Measurements from ENCODE around the gene EPS8L2. TPM values are rescaled to one million over a fixed set of nuclear protein-coding genes. Genes with fewer than 3 reads are reported as not detected.
A peak's percentile ranks its signal among the peaks of the same experiment; 100 is the strongest.

EPS8L2 gene
- total RNA-seq, 1 donor from 2014 or later: 129 TPM

DNA sequence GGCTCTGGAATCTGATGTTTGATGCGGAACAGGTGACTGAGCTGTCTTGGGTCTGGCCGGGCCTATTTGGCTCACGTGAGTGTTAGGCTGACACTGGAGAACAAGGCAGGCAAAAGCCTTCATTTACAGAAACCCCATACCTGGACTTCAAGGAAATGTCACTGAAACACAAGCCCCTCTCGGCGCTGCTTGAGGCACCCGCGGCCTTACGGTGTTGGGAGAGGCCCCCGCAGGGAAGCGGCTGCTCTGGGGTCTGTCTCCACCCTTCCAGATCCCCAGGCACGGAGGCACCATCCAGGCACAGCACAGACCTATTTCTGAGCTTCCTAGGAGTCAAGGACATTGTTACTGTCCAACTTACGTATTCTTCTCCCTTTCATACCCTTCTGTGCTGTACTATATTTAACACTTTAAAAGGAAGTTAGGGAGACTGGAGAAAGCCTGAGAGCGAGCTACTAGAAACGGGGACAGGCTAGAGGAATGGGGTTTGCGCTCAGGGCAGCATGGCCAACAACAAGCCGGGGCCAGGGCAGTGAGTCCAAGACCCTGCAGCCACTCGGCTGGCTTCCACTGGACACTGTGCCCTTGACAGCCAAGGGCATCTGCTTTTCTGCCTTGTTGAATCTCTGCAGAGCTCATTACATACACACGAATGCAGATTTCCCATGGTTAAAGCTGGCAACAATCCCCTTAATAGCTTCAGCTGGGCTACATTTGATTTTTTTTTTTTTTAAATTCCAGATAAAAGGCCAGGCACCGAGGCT is 45.2 kb upstream of the EPS8L2 start:
- Mint-ChIP-seq H3K27me3 (ENCODE audit: low read depth, unreplicated experiment) (no peaks in the 10 kb centered on the region), H3K9me3 (ENCODE audit: unreplicated experiment) (no peaks in the 10 kb centered on the region), H3K4me3 (ENCODE audit: unreplicated experiment) (no peak overlapping the region), H3K4me1 (ENCODE audit: low read depth, unreplicated experiment) (peaks cover 4% of the 10 kb centered on the region), H3K36me3 (ENCODE audit: low read depth, unreplicated experiment) (peaks cover 28% of the 10 kb centered on the region), H3K27ac (ENCODE audit: unreplicated experiment) (no peak overlapping the region)
- Histone ChIP-seq H3K9ac (ENCODE audit: low read length) (no peak overlapping the region), H4K20me1 (ENCODE audit: insufficient read depth, low read length) (peaks cover 34% of the 10 kb centered on the region), H3K4me3 (ENCODE audit: insufficient read depth, low read depth, low read length) (no peak overlapping the region), H2AFZ (ENCODE audit: low read depth, low read length) (no peak overlapping the region), H3K4me2 (ENCODE audit: low read length) (no peak overlapping the region), H3K27me3 (ENCODE audit: insufficient read depth, low read length) (no peaks in the 10 kb centered on the region), H3K79me2 (ENCODE audit: insufficient read depth, low read length) (no peaks in the 10 kb centered on the region), H3K9me3 (ENCODE audit: insufficient read depth, low read depth, low read length) (no peaks in the 10 kb centered on the region), H3K4me1 (ENCODE audit: insufficient read depth, low read length) (no peaks in the 10 kb centered on the region), H3K27ac (ENCODE audit: low read depth, low read length) (no peak overlapping the region), H3K36me3 (ENCODE audit: insufficient read depth, low read length) (no peaks in the 10 kb centered on the region)
- TF ChIP-seq EZH2 (IDR thresholded peaks at IDR 0.05; ENCODE audit: insufficient read depth, low read length) (no peak), CTCF (IDR thresholded peaks at IDR 0.05; ENCODE audit: insufficient read depth, low read depth, low read length) (no peak)
- FAIRE-seq (no peak), DNase-seq (ENCODE audit: low read depth) (no peak)

- H3K4me3 ChIP-seq (ENCODE audit: insufficient read depth, low read depth, low read length): no peak overlapping the region
- H3K27ac ChIP-seq (ENCODE audit: low read depth, low read length): no peak overlapping the region
- Mint-ChIP-seq H3K4me1 (ENCODE audit: low read depth, unreplicated experiment) (peaks cover 8% of the 10 kb centered on the region), H3K36me3 (ENCODE audit: low read depth, unreplicated experiment) (peaks cover 27% of the 10 kb centered on the region), H3K27ac (ENCODE audit: unreplicated experiment) (peak overlapping the region; percentile 53), H3K9me3 (ENCODE audit: unreplicated experiment) (no peaks in the 10 kb centered on the region), H3K27me3 (ENCODE audit: low read depth, unreplicated experiment) (no peaks in the 10 kb centered on the region), H3K4me3 (ENCODE audit: unreplicated experiment) (no peak overlapping the region)
- no peaks in the 10 kb centered on the region for H3K4me1 ChIP-seq (ENCODE audit: insufficient read depth, low read length)
- no peaks in the 10 kb centered on the region for H3K27me3 ChIP-seq (ENCODE audit: insufficient read depth, low read length)
- no peaks in the 10 kb centered on the region for H3K9me3 ChIP-seq (ENCODE audit: insufficient read depth, low read depth, low read length)
- no peak overlapping the region for H3K4me2 ChIP-seq (ENCODE audit: low read length)
- no peak overlapping the region for H3K9ac ChIP-seq (ENCODE audit: low read length)
- DNase-seq (ENCODE audit: low read depth) (peak; percentile 15), FAIRE-seq (no peak)
- H4K20me1 ChIP-seq (ENCODE audit: insufficient read depth, low read length): peaks cover 41% of the 10 kb centered on the region
- H2AFZ ChIP-seq (ENCODE audit: low read depth, low read length): no peak overlapping the region
- TF ChIP-seq EZH2 (IDR thresholded peaks at IDR 0.05; ENCODE audit: insufficient read depth, low read length) (no peak), CTCF (IDR thresholded peaks at IDR 0.05; ENCODE audit: insufficient read depth, low read depth, low read length) (peak; percentile 58)
- H3K79me2 ChIP-seq (ENCODE audit: insufficient read depth, low read length): no peaks in the 10 kb centered on the region
- H3K36me3 ChIP-seq (ENCODE audit: insufficient read depth, low read length): no peaks in the 10 kb centered on the region
Measured at GRCh38 chr11:662689-663274, 43.2 kb upstream of the EPS8L2 start.

All from astrocyte (in vitro differentiated cells and primary cell).